ENCODE results near the gene DAGLA.

DNA sequence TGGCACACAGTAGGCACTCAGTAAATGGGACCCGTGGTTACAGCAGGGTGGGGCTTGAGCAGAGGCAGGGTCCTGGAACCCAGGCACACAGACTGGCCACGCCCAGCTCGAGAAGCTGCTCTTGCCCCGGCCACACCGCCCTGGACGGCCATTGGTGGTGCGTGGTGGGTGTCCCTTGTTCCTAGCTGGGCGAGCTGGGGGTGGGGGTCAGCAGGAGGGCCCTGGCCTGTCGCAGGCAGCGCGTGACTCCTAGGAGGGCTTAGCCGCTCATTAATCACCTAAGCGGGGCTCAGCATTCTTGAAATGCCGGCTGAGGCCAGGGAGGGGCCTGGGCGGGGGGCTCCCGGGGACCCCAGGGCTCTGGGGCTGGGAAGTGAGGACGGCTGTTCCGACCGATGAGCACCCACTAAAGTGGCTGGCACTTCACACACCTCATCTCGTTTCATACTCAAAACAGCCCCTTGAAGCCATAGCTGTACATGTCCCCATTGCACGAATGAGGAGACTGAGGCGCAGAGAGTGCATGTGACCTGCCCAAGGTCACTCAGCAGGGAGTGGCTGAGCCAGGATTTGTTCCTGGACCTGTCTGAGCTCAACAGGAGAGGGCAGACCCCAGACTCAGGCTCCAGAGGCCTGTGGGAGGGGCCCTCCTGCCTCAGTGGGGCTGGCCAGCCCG lies 83.9 kb downstream of the DAGLA start:
- TF ChIP-seq EP300 (IDR thresholded peaks at IDR 0.05) (no peak), POLR2A (IDR thresholded peaks at IDR 0.05) (no peak), POLR2AphosphoS5 (IDR thresholded peaks at IDR 0.05) (no peak)
- TF ChIP-seq, protein P1, sequence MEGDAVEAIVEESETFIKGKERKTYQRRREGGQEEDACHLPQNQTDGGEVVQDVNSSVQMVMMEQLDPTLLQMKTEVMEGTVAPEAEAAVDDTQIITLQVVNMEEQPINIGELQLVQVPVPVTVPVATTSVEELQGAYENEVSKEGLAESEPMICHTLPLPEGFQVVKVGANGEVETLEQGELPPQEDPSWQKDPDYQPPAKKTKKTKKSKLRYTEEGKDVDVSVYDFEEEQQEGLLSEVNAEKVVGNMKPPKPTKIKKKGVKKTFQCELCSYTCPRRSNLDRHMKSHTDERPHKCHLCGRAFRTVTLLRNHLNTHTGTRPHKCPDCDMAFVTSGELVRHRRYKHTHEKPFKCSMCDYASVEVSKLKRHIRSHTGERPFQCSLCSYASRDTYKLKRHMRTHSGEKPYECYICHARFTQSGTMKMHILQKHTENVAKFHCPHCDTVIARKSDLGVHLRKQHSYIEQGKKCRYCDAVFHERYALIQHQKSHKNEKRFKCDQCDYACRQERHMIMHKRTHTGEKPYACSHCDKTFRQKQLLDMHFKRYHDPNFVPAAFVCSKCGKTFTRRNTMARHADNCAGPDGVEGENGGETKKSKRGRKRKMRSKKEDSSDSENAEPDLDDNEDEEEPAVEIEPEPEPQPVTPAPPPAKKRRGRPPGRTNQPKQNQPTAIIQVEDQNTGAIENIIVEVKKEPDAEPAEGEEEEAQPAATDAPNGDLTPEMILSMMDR (IDR thresholded peaks at IDR 0.05) = no peak
